Neural cell (in vitro differentiated cells): ENCODE results near the gene TNIP2.

ENCODE experiments used
- CTCF ChIP-seq: fragments of 450-650 bp; IDR thresholded peaks from 2 replicates; pipeline ENCODE4 v1.5.1; 2014; ENCODE audit warnings: antibody characterized with exemption, mild to moderate bottlenecking, moderate library complexity; ENCODE audit not compliant: poor library complexity, severe bottlenecking
- EP300 ChIP-seq: fragments of 450-650 bp; conservative IDR thresholded peaks from 2 replicates; pipeline ENCODE4 v1.6.1; 2014; ENCODE audit warnings: antibody characterized with exemption, mild to moderate bottlenecking, moderate library complexity; ENCODE audit not compliant: poor library complexity, severe bottlenecking
- EZH2 ChIP-seq: fragments of 200-600, 300-800 bp; shearing (Covaris generic), sonication (generic); IDR thresholded peaks from 2 replicates; pipeline ENCODE4 v1.6.1; 2014; ENCODE audit warnings: antibody characterized with exemption, low read length, borderline replicate concordance, mild to moderate bottlenecking; ENCODE audit not compliant: insufficient read depth, poor library complexity, severe bottlenecking
- MXI1 ChIP-seq: fragments of 450-650 bp; conservative IDR thresholded peaks from 2 replicates; pipeline ENCODE4 v1.6.1; 2014; ENCODE audit warnings: antibody characterized with exemption, mild to moderate bottlenecking; ENCODE audit not compliant: poor library complexity, severe bottlenecking
- POLR2AphosphoS5 ChIP-seq: IDR thresholded peaks from 2 replicates; pipeline ENCODE4 v1.6.1; 2012
- RAD21 ChIP-seq: fragments of 450-650 bp; conservative IDR thresholded peaks from 2 replicates; pipeline ENCODE4 v1.6.1; 2014; ENCODE audit warnings: antibody characterized with exemption, mild to moderate bottlenecking, moderate library complexity
- REST ChIP-seq: IDR thresholded peaks from 2 replicates; pipeline ENCODE4 v1.6.1; 2012; ENCODE audit warnings: borderline replicate concordance
- TAF1 ChIP-seq: IDR thresholded peaks from 2 replicates; pipeline ENCODE4 v1.6.1; 2012; ENCODE audit warnings: low read depth

- TF ChIP-seq CTCF (no peak), EP300 (no peak), TAF1 (no peak), EZH2 (no peak), RAD21 (no peak), REST (no peak), POLR2AphosphoS5 (no peak), MXI1 (no peak)
Observed at GRCh38 chr4:2723751-2724150, 32.4 kb downstream of the TNIP2 start.
